Measurements from ENCODE around the gene POLDIP2. TPM values are rescaled to one million over a fixed set of nuclear protein-coding genes. Genes with fewer than 3 reads are reported as not detected.

Gene POLDIP2
- total RNA-seq, 1 donor from 2014 or later, result 70.4 TPM

- Mint-ChIP-seq H3K4me3 (ENCODE audit: unreplicated experiment) (no peak overlapping the region), H3K9me3 (ENCODE audit: low read depth) (no peaks in the 10 kb centered on the region), H3K27me3 (ENCODE audit: low read depth) (no peaks in the 10 kb centered on the region), H3K27ac (ENCODE audit: unreplicated experiment) (peak overlapping the region; percentile 92), H3K36me3 (ENCODE audit: low read depth) (peaks cover 33% of the 10 kb centered on the region), H3K4me1 (ENCODE audit: low read depth) (peaks cover 32% of the 10 kb centered on the region)
- TF ChIP-seq, protein P1, sequence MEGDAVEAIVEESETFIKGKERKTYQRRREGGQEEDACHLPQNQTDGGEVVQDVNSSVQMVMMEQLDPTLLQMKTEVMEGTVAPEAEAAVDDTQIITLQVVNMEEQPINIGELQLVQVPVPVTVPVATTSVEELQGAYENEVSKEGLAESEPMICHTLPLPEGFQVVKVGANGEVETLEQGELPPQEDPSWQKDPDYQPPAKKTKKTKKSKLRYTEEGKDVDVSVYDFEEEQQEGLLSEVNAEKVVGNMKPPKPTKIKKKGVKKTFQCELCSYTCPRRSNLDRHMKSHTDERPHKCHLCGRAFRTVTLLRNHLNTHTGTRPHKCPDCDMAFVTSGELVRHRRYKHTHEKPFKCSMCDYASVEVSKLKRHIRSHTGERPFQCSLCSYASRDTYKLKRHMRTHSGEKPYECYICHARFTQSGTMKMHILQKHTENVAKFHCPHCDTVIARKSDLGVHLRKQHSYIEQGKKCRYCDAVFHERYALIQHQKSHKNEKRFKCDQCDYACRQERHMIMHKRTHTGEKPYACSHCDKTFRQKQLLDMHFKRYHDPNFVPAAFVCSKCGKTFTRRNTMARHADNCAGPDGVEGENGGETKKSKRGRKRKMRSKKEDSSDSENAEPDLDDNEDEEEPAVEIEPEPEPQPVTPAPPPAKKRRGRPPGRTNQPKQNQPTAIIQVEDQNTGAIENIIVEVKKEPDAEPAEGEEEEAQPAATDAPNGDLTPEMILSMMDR (IDR thresholded peaks at IDR 0.05), result no peak
- no peak for DNase-seq (ENCODE audit: low spot score)
These were observed 11.7 kb downstream of the POLDIP2 start for GRCh38 chr17:28345419-28346198.

GRCh38 chr17:28344435-28344901, 12.9 kb downstream of the POLDIP2 start:
- Mint-ChIP-seq H3K9me3 (ENCODE audit: low read depth) (no peaks in the 10 kb centered on the region), H3K27me3 (ENCODE audit: low read depth) (no peaks in the 10 kb centered on the region), H3K4me1 (ENCODE audit: low read depth) (peaks cover 32% of the 10 kb centered on the region), H3K36me3 (ENCODE audit: low read depth) (peaks cover 31% of the 10 kb centered on the region), H3K27ac (ENCODE audit: unreplicated experiment) (peak overlapping the region; percentile 36), H3K4me3 (ENCODE audit: unreplicated experiment) (no peak overlapping the region)
- DNase-seq (ENCODE audit: low spot score), result no peak
- TF ChIP-seq, protein P1 (IDR thresholded peaks at IDR 0.05), result no peak

GRCh38 chr17:28344011-28344410, 13.3 kb downstream of the POLDIP2 start:
- Mint-ChIP-seq H3K36me3 (ENCODE audit: low read depth) (peaks cover 33% of the 10 kb centered on the region), H3K27me3 (ENCODE audit: low read depth) (no peaks in the 10 kb centered on the region), H3K4me3 (ENCODE audit: unreplicated experiment) (no peak overlapping the region), H3K4me1 (ENCODE audit: low read depth) (peaks cover 35% of the 10 kb centered on the region), H3K27ac (ENCODE audit: unreplicated experiment) (no peak overlapping the region), H3K9me3 (ENCODE audit: low read depth) (no peaks in the 10 kb centered on the region)
- no peak for DNase-seq (ENCODE audit: low spot score)
- TF ChIP-seq, protein P1 (IDR thresholded peaks at IDR 0.05), result no peak

- no peak overlapping the region for H3K4me3 Mint-ChIP-seq (ENCODE audit: unreplicated experiment)
- no peak for DNase-seq (ENCODE audit: low spot score)
- H3K36me3 Mint-ChIP-seq (ENCODE audit: low read depth), result peaks cover 35% of the 10 kb centered on the region
- H3K27me3 Mint-ChIP-seq (ENCODE audit: low read depth), result no peaks in the 10 kb centered on the region
- H3K27ac Mint-ChIP-seq (ENCODE audit: unreplicated experiment), result no peak overlapping the region
- no peaks in the 10 kb centered on the region for H3K9me3 Mint-ChIP-seq (ENCODE audit: low read depth)
- TF ChIP-seq, protein P1 (IDR thresholded peaks at IDR 0.05), result no peak
- H3K4me1 Mint-ChIP-seq (ENCODE audit: low read depth), result peaks cover 38% of the 10 kb centered on the region
These were observed 13.8 kb downstream of the POLDIP2 start for GRCh38 chr17:28343491-28343932.

- H3K4me3 Mint-ChIP-seq (ENCODE audit: unreplicated experiment), result no peak overlapping the region
- TF ChIP-seq, protein P1 (IDR thresholded peaks at IDR 0.05), result no peak
- DNase-seq (ENCODE audit: low spot score), result no peak
- H3K27ac Mint-ChIP-seq (ENCODE audit: unreplicated experiment), result no peak overlapping the region
- H3K4me1 Mint-ChIP-seq (ENCODE audit: low read depth), result peaks cover 42% of the 10 kb centered on the region
- no peaks in the 10 kb centered on the region for H3K9me3 Mint-ChIP-seq (ENCODE audit: low read depth)
- no peaks in the 10 kb centered on the region for H3K27me3 Mint-ChIP-seq (ENCODE audit: low read depth)
- peaks cover 29% of the 10 kb centered on the region for H3K36me3 Mint-ChIP-seq (ENCODE audit: low read depth)
These were observed 15.0 kb downstream of the POLDIP2 start for GRCh38 chr17:28342313-28342712.
